GM12878 (cell line): ENCODE measurements around the gene TNFRSF14. TPM values are rescaled to one million over a fixed set of nuclear protein-coding genes. Genes with fewer than 3 reads are reported as not detected.
A peak's percentile ranks its signal among the peaks of the same experiment; 100 is the strongest.

ENCODE experiments used
- ATF7 ChIP-seq: fragments of 450-650 bp; IDR thresholded peaks from 2 replicates; pipeline ENCODE4 v1.6.1; 2016; ENCODE audit warnings: low read depth, mild to moderate bottlenecking
- EP300 ChIP-seq, 2 experiments: fragments of 150-350 bp in 1 of 2; IDR thresholded peaks; 2 replicates each; pipeline ENCODE4 v1.6.1; 2011 to 2012; ENCODE audit warnings: low read depth in 2 of 2, low read length in 2 of 2, borderline replicate concordance in 1 of 2, improper control_type of control experiment in 1 of 2, inconsistent platforms in 1 of 2; ENCODE audit not compliant: control insufficient read depth in 1 of 2
- ETV6 ChIP-seq, 2 experiments: fragments of 450-650 bp in 1 of 2; IDR thresholded peaks in 1 of 2; conservative IDR thresholded peaks in 1 of 2; 2 replicates each; pipeline ENCODE4 v1.6.1; 2014; ENCODE audit warnings: antibody characterized with exemption in 1 of 2, borderline replicate concordance in 1 of 2, low read depth in 1 of 2, mild to moderate bottlenecking in 1 of 2, moderate library complexity in 1 of 2
- JUNB ChIP-seq: IDR thresholded peaks from 2 replicates; pipeline ENCODE4 v1.6.1; 2016; ENCODE audit warnings: antibody characterized with exemption, mild to moderate bottlenecking
- KDM1A ChIP-seq: fragments of 200-600 bp; sonication (generic); IDR thresholded peaks from 2 replicates; pipeline ENCODE4 v1.6.1; 2016; ENCODE audit warnings: borderline replicate concordance
- MXI1 ChIP-seq: fragments of 150-350 bp; IDR thresholded peaks from 2 replicates; pipeline ENCODE4 v1.6.1; 2011; ENCODE audit warnings: low read depth, mild to moderate bottlenecking, inconsistent platforms, low read length, improper control_type of control experiment
- POLR2AphosphoS5 ChIP-seq: IDR thresholded peaks from 2 replicates; pipeline ENCODE4 v1.6.1; 2011; ENCODE audit warnings: mild to moderate bottlenecking, low read length, inconsistent platforms
- RUNX3 ChIP-seq: IDR thresholded peaks from 2 replicates; pipeline ENCODE4 v1.6.1; 2012; ENCODE audit warnings: low read length, inconsistent platforms
- SP1 ChIP-seq: IDR thresholded peaks from one replicate; pipeline ENCODE4 v1.6.1; 2011; ENCODE audit warnings: low read depth, low read length
- ZNF622 ChIP-seq: fragments of 450-650 bp; IDR thresholded peaks from 2 replicates; pipeline ENCODE4 v1.6.1; 2017; ENCODE audit warnings: mild to moderate bottlenecking, inconsistent platforms
- polyA plus RNA-seq, 11 experiments: library from polyadenylated mRNA; depleted of rRNA in 4 of 11; unstranded in 6 of 11; stranded (reverse) in 5 of 11; fragments of >200 nt; fragmentation: Nextera tagmentation in 4 of 11; fragmentation: Illumina TruSeq in 1 of 11; extraction: Ambion mirVana in 4 of 11; extraction: Trizol in 1 of 11; gene quantifications; 1 replicate in 1 of 11; 2 replicates in 10 of 11; pipeline versions ENCODE4 v1.2.1 to v1.2.3, GENCODE V29; 2011 to 2016; ENCODE audit warnings: inconsistent platforms in 2 of 11, missing spikeins in 2 of 11, low read depth in 1 of 11
- total RNA-seq, 4 experiments: library from RNA; depleted of rRNA in 3 of 4; stranded (reverse); fragments of >200 nt in 3 of 4; fragmentation: Illumina TruSeq in 1 of 4; extraction: Trizol in 1 of 4; gene quantifications; 2 replicates each; pipeline versions ENCODE4 v1.2.1 to v1.2.3, GENCODE V29; 2013 to 2021
- TF ChIP-seq, protein P1 (sequence below): IDR thresholded peaks from 2 replicates; pipeline ENCODE4 v1.6.1; 2012; ENCODE audit warnings: mild to moderate bottlenecking, low read depth, low read length
- TF ChIP-seq, protein P2 (sequence below): fragments of 150-350 bp; IDR thresholded peaks from 2 replicates; pipeline ENCODE4 v1.6.1; 2016; ENCODE audit warnings: low read depth, low read length
- TF ChIP-seq, protein P3 (sequence below): fragments of 450-650 bp; conservative IDR thresholded peaks from 2 replicates; pipeline ENCODE4 v1.6.1; 2017; ENCODE audit warnings: mild to moderate bottlenecking, moderate library complexity
- TF ChIP-seq, protein P4 (sequence below): fragments of 450-650 bp; IDR thresholded peaks from 2 replicates; pipeline ENCODE4 v1.6.1; 2017; ENCODE audit warnings: borderline replicate concordance

Gene TNFRSF14
- total and polyA plus RNA-seq, 10 of the 15 experiments (the other 5 are each of a cell fraction or from before 2014, with no cell fraction given), result 0.43 to 114 (median 41.5) TPM

DNA sequence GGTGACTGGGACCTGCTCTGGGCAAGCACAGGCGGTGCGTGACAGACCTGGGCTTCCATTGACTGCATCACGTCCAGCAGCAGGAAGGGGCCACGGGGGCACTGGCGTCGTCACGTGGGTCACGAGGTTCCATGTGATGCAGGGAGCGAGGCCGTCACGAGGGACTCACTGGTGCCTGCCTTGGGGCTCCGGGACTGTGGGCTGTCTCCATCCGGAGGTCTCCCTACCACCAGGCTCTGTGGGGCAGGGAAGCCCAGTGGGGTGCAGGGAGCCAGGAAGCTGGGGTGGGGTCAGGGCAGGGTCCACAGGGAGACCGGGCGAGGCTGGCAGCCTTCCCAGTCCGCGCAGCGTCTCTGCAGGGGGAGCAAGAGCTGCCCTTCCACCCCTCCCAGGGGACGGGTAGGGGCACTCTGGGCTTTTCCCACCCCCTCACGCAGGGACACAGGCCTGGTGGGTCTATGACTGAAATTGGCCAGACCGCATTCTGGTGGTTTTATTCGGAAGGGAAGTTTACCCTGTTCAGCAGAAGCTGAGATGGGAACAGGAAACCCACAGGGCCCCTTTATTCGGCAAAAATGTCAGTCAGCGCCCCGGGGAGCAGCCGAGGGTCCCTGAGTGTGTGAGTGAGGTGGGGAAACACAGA lies 416 bp upstream of the TNFRSF14 start (continued):
- TF ChIP-seq, protein P1, sequence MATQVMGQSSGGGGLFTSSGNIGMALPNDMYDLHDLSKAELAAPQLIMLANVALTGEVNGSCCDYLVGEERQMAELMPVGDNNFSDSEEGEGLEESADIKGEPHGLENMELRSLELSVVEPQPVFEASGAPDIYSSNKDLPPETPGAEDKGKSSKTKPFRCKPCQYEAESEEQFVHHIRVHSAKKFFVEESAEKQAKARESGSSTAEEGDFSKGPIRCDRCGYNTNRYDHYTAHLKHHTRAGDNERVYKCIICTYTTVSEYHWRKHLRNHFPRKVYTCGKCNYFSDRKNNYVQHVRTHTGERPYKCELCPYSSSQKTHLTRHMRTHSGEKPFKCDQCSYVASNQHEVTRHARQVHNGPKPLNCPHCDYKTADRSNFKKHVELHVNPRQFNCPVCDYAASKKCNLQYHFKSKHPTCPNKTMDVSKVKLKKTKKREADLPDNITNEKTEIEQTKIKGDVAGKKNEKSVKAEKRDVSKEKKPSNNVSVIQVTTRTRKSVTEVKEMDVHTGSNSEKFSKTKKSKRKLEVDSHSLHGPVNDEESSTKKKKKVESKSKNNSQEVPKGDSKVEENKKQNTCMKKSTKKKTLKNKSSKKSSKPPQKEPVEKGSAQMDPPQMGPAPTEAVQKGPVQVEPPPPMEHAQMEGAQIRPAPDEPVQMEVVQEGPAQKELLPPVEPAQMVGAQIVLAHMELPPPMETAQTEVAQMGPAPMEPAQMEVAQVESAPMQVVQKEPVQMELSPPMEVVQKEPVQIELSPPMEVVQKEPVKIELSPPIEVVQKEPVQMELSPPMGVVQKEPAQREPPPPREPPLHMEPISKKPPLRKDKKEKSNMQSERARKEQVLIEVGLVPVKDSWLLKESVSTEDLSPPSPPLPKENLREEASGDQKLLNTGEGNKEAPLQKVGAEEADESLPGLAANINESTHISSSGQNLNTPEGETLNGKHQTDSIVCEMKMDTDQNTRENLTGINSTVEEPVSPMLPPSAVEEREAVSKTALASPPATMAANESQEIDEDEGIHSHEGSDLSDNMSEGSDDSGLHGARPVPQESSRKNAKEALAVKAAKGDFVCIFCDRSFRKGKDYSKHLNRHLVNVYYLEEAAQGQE, result no peak
- TF ChIP-seq SP1 (peak; percentile 31), KDM1A (no peak), EP300 (IDR thresholded peaks at IDR 0.05; ENCODE audit: borderline replicate concordance in 1 of 2, control insufficient read depth in 1 of 2, low read depth in 2 of 2, low read length in 2 of 2) (peak; percentile 64 to 72; a peak in 3 of 4 replicates), RUNX3 (peak; percentile 95), MXI1 (peak; percentile 56), JUNB (no peak), ZNF622 (no peak), POLR2AphosphoS5 (peak; percentile 70), ATF7 (peak; percentile 36; the same call in 1 of the 2 replicates), ETV6 (conservative IDR thresholded peaks at IDR 0.05 in 1 of 2, IDR thresholded peaks at IDR 0.05 in 1 of 2; ENCODE audit: borderline replicate concordance in 1 of 2, low read depth in 1 of 2) (peak in 1 of 2 experiments; percentile 74; a peak in 1 of 4 replicates)
- TF ChIP-seq, protein P2, sequence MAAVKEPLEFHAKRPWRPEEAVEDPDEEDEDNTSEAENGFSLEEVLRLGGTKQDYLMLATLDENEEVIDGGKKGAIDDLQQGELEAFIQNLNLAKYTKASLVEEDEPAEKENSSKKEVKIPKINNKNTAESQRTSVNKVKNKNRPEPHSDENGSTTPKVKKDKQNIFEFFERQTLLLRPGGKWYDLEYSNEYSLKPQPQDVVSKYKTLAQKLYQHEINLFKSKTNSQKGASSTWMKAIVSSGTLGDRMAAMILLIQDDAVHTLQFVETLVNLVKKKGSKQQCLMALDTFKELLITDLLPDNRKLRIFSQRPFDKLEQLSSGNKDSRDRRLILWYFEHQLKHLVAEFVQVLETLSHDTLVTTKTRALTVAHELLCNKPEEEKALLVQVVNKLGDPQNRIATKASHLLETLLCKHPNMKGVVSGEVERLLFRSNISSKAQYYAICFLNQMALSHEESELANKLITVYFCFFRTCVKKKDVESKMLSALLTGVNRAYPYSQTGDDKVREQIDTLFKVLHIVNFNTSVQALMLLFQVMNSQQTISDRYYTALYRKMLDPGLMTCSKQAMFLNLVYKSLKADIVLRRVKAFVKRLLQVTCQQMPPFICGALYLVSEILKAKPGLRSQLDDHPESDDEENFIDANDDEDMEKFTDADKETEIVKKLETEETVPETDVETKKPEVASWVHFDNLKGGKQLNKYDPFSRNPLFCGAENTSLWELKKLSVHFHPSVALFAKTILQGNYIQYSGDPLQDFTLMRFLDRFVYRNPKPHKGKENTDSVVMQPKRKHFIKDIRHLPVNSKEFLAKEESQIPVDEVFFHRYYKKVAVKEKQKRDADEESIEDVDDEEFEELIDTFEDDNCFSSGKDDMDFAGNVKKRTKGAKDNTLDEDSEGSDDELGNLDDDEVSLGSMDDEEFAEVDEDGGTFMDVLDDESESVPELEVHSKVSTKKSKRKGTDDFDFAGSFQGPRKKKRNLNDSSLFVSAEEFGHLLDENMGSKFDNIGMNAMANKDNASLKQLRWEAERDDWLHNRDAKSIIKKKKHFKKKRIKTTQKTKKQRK, result no peak
- TF ChIP-seq, protein P3, sequence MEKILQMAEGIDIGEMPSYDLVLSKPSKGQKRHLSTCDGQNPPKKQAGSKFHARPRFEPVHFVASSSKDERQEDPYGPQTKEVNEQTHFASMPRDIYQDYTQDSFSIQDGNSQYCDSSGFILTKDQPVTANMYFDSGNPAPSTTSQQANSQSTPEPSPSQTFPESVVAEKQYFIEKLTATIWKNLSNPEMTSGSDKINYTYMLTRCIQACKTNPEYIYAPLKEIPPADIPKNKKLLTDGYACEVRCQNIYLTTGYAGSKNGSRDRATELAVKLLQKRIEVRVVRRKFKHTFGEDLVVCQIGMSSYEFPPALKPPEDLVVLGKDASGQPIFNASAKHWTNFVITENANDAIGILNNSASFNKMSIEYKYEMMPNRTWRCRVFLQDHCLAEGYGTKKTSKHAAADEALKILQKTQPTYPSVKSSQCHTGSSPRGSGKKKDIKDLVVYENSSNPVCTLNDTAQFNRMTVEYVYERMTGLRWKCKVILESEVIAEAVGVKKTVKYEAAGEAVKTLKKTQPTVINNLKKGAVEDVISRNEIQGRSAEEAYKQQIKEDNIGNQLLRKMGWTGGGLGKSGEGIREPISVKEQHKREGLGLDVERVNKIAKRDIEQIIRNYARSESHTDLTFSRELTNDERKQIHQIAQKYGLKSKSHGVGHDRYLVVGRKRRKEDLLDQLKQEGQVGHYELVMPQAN, result peak; percentile 39
- TF ChIP-seq, protein P4, sequence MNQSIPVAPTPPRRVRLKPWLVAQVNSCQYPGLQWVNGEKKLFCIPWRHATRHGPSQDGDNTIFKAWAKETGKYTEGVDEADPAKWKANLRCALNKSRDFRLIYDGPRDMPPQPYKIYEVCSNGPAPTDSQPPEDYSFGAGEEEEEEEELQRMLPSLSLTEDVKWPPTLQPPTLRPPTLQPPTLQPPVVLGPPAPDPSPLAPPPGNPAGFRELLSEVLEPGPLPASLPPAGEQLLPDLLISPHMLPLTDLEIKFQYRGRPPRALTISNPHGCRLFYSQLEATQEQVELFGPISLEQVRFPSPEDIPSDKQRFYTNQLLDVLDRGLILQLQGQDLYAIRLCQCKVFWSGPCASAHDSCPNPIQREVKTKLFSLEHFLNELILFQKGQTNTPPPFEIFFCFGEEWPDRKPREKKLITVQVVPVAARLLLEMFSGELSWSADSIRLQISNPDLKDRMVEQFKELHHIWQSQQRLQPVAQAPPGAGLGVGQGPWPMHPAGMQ, result no peak
